ENCODE results near the gene MACROH2A1. TPM values are rescaled to one million over a fixed set of nuclear protein-coding genes. Genes with fewer than 3 reads are reported as not detected.
"Not testable (repeated sequence)": the region's sequence is repeated elsewhere in the genome, so short reads cannot be mapped to it uniquely, and the experiment has no call there.

The MACROH2A1 gene
- total RNA-seq, 1 donor from 2014 or later = 219 TPM

DNA sequence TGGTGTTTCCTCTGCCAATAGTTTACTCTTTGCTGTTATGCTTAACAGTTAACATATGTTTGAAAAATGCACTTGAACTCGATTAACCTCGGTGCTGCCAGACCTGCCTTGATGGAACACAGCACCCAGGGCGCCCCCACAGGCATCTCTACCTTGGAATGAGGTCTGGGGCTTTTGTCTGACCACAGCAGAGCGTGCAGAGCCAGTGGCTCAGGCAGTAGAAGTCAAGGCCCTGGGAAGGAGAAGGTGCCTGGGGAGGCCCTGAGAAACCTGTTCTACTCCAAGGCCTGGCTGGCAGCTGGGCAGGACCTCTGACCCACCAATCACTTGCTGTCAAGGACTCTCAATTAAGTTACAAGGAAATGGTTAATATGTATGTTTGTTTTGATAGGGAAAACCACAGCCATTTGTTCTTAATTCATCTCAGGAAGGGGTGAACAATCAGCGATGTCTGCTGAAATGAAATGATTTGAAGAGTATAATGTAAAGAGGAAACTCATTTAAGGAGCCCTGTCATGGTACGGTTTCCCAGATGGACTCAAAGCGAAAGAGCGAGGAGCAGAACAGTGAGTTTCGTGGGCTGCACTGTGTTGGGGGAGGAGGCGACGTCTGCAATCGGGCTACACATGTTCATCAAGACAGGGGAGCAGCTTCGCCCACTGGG is 21.9 kb downstream of the MACROH2A1 start:
- DNase-seq = peak; percentile 73

DNA sequence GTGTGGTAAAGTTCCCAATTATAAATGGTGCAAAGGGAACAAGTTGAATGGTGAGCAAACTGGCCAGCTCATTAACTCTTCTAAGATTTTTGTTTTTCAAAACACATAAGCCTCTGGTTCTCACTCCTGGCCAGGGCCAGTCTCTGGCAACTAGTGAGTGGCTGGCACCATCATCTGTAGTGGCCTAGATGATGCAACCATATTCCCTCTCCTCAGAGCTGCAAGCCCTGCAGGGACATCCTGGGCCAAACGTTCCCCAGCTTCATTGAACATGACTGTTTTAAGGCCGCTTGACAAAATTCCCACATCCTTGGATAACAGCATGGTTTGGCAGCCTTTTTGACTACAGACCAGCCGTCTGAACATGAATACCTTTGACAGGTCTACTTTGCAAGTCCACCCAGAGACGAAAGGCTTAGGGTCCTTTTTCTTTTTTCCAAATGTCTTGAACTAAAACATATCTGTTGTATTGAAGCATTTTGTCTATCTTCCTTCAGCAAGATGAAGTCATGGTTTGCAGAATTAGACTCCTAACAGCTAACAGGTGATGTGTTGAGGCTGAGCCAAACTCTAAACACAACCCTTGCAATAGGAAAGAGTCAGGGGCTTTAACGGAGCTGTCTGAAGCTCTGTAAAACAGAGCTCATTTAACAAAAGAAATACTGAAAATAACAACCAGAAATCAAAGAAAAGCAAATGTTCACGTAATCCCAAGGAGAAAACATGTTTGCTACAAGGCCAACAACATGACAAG is 23.8 kb downstream of the MACROH2A1 start:
- no peak for DNase-seq

DNA sequence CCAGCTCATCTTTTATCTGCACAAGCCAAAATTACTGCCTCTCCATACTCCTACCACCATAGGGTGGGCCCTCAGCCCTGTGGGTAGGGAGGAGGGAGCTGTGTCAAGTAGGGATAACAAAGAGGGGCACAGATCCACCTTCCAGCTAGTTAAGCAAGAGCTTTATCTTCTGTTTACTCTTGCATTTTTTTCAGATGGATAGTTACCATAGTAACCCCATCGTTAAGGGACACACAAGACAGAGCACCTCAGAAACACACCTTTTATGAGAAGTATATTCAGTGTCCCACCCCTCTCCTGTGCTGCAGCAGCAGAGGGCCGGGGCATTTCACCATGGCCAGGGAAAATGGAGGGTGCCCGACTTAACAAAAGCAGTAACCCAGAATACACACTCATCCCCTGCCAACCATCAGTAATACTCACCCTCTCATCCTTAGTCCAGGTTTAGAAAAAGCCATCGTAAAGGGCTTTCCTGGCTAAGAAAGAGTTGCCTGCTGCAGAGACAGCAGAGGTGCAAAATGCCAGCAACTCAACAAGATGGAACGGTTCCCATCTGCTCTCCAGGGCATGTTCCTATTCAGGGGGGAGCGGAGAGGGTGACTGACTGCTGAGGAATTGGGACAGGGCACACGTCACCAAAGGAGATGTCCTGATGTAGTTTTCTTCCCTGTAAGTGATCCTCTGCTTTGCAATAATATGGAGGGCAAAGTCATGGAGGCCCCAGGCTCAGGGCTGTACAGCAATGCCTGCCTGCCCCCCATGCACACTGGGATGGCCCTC is 25.1 kb downstream of the MACROH2A1 start:
- no peak for DNase-seq

DNA sequence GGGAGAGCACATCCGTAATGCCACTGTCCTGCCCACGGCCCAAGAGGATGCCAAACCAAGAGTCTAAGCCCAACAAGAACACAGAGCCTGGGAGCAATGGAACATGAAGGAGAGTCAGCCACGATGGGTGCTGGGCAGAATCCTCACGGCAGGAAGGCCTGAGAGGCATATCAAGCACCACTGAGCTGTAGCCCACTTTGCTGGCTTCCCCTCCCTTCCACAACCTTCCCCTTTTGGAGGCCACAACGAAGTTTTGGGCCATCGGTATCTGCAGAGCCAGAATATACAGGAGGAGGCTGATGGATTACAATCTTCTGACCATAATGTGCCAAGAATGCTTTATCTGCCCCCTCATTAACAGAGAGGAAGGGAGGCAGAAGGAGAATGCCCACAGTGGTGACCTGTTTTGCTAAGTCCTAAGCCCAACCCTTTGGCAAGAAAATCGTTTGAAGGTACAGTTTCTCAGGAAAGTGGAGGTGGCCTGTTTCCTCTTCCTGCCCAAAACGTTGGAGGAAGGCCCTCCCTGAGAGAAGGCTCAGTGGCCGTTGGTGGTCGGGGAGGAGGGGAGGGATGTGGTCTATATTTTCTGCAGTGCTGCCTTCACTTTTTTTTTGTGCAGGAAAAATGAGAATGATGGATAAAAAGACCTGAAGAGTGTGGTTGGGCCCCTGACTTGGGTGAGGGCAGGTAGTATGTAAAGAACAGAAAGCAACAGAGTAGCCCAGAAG is 26.2 kb downstream of the MACROH2A1 start:
- no peak for DNase-seq

DNA sequence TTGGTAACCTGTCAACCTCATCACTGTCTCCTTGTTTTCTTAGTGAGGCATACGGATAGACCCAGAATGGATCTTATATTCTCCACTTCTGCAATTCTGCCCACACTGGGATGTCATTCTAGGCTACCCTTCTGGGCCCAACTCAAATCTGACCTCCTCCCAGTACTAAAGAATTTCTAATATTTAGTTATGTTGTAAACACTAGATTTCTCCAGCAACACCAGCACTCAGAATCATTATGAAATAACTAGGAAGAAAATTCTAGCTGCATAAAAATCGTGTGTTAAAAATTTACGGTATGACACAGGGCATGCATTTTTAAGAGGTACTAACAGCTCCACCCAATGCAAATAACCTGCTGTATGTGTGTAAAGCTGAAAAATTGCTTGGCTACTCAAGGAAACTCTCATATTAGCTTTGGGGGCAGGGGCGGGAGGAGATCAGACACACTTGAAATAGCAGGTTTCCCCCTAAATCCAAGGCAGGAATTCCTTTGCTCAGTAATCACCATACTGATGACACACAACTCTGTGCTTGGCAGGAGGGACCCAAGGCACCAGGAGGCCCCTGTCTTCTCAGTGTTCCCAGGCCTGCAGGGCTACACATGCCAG is 27.3 kb downstream of the MACROH2A1 start:
- DNase-seq = no peak

DNA sequence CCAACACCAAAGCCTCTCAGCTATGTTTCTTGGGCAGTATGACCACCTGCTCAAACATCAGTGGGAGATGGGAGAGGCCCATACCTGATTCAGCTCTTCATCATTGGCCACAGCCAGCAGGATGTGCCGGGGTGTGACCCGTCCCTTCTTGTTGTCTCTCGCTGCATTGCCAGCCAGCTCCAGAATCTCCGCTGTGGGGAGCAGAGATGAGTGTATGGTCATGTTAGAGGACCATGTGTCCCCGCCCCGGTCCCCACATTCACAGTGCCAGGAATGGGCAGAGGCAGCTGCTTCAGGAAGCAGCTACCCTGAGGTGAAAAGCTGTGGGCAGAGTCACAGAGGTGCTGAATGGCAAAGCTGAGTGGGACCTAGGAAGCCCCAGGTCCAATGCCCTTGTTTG is 29.1 kb downstream of the MACROH2A1 start:
- no peak for DNase-seq

DNA sequence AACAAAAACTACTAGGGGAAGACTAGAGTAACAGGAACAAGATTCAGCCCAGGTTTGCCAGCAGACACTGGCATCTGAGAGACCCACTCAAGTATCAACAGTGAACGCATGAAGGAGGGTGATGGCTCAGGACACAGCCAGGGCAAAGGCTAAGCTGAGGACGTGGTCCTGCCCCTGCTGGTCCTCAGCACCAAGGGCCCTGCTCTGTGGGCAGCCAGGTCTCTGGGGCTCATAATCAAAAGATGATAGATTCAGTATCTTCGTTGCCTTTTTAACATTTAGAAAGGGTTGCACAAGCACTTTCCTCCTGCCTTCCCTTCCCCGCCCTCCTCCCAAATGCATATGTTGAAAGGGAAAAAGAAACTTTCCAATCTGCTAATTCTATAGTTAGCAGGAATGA is 31.5 kb downstream of the MACROH2A1 start:
- no peak for DNase-seq

DNA sequence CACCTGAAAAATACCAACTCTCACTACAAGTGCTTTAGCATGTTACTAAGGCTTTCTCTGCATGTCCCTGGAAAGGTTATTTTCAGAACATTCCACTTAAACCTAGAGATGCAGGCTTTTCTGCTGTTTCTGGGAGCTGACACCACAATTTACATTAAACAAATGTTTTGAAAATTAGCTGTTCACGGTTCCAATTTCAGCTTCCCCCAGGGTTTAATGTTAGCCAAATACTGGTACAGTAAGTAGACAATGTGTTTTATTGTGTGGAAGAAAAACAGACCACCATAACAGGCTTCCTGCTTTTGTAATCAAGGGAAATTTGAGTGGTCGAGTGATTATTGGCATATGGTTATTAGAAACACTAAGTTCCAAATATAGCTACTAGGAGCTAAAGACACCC is 32.0 kb downstream of the MACROH2A1 start:
- DNase-seq = no peak

DNA sequence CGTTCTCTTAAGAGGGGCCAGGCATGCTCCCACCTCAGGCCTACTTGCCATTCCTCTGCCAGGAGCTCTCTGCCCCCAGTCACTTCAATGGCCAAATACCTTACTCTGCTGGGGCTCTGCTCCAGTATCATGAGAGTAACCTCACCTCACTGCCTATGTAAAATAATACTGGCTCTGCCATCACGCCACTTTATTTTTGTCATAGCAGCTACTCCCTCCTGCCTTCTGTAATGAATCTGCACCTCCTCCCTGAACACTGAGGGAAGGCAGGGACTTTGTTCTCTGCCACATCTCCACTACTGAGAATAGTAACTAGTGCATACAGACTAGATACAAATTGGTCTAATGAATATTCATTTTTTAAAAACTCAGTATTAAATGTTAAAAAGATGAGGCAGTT is 33.8 kb downstream of the MACROH2A1 start:
- DNase-seq = no peak

DNA sequence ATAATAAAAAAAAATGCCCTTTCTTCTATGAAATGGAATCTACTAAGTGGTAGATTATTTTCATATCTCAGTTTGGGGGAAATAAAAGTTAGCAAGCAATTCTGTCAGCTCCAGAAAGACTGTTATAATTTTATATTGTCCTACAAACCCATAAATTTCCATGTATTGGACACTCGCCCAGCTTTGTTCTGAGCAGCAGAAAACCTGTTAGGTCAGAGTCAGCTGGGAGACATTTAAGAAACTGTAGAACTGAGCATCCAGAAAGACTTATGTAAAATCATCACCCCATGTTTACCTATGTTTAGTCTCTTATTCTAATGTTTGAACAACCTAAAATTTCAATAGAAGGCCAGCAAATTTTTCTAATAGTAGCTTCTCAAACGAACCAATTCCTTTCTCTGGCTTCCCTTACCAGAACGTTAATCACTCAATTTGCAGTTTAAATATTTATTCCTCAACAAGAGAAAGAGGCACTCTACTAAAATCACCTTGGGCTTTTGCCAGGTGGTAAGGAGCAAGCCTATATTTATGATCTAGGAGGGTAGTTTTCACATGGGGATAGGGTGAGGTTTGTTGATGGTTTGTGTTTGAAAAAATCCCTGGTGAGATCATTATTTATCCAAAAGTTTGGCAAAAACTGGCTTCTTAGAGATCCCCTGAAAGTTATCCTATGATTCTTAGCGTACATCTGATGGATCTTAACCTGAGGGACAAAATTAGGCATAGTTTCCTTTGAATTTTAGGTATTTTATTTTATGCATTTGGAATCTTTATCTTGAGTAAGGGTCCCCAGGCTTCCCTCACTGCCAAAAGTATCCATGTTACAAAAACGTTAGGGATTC is 34.4 kb downstream of the MACROH2A1 start:
- DNase-seq = peak; percentile 41

DNA sequence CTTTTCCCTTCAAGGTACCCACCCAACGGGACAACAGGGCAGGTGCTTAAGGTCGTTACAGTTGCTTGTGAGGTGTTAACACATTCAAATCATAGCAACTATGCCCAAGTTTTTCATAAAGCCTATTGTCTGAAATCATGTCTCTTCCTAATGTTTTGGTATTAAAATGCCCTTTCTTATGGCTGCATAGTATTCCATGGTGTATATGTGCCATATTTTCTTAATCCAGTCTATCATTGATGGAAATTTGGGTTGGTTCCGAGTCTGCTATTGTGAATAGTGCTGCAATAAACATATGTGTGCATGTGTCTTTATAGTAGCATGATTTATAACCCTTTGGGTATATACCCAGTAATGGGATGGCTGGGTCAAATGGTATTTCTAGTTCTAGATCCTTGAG is 35.7 kb downstream of the MACROH2A1 start:
- DNase-seq = not testable (repeated sequence)

DNA sequence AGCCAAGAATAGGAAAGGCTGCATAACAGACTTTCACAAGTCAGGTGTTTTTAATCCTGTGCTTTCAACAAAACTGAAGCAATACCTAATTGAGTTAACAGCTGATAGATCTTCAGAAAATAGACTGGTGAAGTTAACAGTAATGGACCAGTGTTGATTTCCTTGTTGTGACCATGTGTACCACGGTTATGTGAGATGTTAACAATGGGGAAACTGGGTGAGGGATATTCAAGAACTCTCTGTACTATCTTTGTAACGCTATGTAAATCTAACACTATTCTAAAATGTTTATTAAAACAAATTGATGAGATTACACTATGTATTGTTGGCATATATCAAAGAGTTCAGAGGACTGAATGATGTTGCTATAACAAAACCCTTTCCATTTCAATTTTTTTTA is 36.9 kb downstream of the MACROH2A1 start:
- DNase-seq = no peak

DNA sequence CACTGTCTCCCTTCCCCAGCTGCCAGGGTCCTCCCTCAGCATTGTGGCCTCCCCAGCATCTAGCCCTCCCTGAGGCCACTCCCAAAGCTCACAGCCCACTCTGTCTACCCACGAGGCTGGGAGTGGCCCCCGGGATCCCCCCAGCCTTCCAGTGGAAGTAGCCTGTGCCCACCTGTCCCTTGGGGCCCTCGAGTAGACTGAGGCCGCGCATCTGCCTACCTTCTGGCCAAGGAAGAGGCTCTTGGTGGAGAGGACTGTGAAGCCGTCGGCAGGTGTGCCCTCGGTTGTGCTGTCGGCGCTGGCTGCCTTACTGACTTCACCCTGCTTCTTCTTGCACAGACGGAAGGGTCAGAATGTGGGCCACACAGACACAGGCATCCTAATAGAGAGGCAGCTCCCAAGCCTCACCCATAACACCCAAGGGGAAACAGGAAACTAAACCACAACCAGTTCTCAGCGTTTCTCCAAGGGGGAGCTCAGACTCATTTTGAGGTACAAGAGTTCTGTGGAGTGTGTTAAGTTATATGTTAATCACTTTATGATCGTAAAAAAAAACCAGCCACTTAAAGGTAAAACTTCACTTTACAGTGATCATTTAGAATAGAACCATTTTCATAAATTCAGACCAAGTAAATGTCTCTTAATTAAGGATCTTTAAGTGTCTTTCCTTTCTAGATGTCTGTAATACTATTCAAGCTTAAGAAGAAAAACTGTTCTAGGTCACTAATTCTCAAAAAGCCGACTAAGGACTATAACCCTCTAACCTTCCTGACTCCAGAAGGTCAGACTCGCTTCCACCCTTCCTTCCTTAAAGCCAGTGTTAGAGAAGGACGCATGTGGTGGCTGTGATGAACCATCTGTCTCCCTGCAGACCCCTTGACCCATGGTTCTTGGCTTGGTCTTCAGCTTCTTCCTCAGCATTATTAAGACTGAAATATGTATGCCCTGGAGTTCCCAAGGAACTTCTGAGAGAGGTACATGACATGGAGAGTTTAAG is 38.5 kb downstream of the MACROH2A1 start:
- DNase-seq = no peak

DNA sequence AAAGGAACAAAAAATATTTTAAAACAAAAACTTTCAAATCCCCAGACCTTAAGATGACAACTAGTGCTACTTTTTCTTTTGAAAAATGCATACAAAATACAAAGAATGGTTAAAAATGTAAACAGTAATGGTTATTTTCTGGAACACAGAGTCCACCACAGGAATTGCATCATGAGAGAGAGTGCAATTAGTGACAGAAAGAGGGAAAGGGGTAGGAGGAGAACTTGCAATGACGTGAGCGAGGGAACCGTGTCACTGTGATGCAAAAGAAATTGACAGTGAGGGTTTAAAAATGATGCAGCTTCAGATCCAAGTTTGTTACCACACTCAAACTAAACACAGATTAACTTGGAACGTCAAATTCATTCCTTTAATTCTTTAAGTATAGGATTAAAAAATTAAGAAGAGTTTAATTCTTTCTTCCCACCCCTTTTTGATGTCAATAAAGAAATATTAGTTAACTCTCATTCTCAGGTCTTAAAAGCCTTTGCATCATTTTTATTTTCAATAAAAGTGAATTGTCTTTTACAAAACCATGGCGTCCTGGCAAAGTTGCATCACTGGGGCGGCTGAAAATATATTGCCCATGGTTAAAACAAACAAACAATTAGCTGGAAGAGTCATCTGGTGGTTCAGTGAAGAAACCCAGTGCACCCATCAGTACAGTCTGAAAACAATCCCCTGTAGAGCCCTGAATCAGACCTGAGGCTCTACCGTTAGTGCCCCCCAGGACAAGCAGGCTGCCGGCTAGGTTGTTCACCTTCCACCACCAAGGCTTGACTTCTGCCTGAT is 39.5 kb downstream of the MACROH2A1 start:
- no peak for DNase-seq

DNA sequence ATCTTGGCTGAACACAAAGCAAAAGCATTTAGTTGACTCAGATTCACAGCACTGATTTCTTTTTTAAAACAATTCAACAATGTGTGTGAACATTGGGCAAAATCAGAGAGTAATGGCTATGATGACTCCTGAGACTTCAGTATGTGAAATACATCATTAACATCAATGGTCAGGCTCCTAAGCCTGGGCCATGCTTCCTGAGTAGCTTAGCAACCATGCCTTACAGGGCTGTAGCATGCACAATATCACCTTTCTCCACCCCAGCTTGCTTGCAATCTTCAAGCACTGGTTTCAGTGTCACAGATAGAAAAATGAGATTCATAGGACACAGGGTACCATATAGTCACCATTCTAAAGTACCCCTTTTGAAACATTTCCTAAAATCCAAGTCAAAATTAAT is 41.3 kb downstream of the MACROH2A1 start:
- no peak for DNase-seq

DNA sequence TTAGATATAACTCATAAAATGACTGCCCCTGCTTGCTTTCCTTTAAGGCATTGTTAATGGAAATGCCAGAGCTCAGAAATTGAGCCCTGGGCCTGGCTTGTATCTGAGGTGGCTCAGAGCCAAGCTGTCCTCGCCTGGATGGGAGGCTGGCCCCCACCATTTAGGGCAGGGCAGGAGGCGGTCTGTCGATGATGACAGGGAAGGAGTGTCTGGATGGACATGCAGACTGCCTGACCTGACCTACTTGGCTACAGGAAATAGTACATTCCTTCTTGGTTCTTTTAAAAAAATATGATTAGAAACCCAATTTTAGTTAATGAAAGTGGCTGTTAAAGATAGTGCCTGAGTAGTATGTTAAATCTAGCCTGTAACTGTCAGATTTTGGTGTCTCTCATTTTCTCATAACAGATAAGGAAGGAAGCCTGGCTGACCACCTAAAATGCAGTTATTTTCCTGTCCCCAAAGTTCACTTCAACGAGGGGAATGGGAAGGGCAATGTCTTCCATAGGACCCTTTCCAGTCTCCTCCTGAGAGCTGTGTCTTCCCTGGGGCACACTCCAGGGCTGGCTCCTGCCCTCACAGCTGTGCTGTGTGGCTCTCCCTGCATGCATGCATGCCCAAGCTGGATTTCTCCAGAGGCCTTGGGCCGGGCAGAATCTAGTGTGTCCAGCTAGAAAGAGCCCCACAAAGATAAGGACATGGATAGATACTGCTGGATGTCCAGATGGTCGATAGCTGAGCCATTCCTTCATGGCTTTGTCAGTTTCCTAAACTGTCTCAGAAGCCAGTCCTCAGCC is 42.3 kb downstream of the MACROH2A1 start:
- peak; percentile 58 for DNase-seq

DNA sequence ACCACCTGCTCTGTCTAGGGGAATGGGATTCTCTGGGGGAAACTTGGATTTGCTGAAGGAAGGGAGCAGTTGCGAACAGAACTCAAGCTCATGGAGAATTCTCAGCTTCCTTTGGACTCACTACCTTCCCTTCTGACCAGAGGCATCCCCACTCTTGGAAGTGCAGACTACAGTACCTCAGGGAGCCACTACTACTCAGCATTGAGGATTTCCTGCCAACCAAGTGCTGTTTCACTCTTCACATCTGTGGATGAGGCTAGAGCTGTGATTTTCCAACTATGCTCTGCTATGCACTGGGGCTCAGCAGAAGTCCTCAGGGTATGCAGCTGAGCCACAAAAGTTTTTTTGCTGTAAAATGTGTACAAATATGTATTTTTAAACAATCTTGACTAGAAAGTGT is 43.9 kb downstream of the MACROH2A1 start:
- no peak for DNase-seq

DNA sequence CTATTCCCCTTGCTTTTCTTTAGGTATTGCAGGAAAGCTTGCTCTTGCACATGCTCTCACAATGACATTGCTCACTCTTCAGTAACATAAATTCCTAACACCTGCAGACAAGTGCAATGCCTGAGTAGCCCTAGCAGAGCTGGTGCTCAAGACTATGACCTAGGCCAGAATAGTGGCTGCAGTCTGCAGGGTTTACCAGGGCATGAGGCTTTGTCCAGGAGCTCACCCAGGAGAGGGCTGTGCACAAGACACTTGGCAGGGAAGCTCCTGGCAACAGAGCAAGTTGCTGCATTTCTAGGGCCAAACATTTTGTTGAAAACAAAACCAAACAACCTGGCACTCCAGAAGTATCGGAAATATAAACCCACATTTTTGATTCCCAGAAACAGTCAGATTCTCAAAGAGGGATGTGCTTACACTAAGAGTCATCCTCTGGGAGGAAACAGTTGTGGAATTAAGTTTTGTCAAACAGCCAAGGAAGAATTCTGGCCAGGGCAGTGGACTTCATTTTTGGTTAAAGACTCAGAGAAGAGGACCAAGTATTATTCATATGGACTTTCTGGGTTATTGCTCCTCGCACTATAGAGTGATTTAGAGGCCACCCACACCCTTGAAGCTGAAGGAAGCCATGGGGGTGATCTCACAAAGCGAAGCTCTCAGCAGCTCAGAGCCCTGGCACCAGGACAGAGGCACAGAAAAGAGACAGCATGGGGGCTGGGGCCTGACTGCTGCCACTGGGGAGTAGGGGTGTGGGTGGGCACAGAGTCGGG is 44.9 kb downstream of the MACROH2A1 start:
- DNase-seq = peak; percentile 37
